ENCODE measurements around the gene PAPPA2.
"Not testable (repeated sequence)": the region's sequence is repeated elsewhere in the genome, so short reads cannot be mapped to it uniquely, and the experiment has no call there.

PAPPA2 gene

GRCh38 chr1:176551146-176551545, 88.2 kb downstream of the PAPPA2 start:
- DNase-seq (ENCODE audit: low read depth in 1 of 2, low spot score in 1 of 2): no peak

DNA sequence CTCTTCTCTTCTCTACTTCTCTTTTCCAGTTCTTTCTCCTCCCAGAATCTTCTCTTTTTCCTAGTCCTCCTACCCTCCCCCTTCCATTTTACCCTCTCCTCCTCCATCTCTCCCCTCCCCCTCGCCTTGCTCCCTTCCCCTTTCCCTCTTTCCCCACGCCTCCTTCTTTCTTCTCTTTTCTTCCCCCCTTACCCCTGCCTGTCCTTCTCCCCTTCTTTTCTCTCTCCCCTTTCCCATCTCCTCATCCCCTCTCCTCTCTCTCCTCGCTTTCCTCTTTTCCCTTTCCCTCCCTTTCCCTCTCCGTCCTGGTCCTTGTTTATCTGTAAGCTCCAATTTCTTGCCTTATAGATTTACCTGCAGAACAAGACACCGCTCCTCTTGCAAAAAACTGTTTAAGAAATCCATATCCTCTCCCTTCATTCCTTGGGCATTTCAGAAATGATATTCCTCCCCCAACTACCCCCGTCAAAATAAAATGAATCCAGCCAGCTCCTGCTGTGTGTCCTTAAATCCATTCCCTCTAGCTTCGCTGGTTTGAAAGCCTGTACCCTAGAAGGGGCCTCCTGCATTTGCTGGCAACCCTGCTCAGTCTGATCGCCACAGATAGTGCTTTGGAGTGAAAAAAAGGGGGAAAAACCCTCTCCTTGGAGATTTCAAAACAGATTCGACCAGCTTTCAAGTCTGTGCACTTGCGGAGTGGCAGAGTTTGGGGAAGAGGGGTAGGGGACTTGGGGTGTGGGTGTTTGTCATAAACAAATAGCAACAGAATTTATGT, 89.4 kb downstream of the PAPPA2 start:
- DNase-seq (ENCODE audit: low read depth in 1 of 2, low spot score in 1 of 2): no peak

GRCh38 chr1:176552999-176553398, 90.0 kb downstream of the PAPPA2 start:
- DNase-seq (ENCODE audit: low read depth in 1 of 2, low spot score in 1 of 2): no peak

- no peak for DNase-seq (ENCODE audit: low read depth in 1 of 2, low spot score in 1 of 2)
These were observed 93.3 kb downstream of the PAPPA2 start for GRCh38 chr1:176556288-176556687.

DNA sequence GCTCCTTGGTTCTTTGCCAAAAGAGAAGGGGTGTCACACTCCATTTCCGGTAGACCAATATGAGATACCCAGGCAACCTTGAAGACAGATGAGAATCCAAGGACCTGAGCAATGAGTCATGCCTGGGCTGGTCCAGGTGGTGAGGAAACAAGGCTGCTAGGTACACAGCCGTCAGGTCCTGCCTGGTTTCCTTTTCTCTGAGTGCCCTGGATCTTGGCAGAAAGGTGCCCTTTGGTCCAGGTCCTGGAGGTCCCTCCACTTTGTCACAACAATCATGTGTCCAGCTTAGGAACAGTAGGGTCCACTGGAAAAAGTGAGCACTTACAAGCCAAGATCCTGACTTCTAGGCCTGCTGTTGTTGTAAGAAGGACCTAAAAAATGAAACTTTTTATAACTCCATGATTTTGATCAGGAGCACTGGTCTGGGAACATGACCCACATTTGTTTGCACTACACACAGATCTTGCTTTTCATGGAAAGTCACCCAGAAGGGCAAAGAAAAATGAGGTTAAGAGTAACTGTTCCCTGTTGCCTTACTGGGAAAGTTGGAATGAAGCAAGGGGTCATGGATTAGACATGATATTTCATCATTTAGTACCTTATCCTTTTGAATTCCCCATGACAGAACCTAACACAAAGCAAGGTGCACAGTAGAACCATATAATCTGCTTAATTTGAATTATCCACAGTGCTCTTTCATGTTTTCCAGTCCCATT, 94.7 kb downstream of the PAPPA2 start:
- no peak for DNase-seq (ENCODE audit: low read depth in 1 of 2, low spot score in 1 of 2)

DNA sequence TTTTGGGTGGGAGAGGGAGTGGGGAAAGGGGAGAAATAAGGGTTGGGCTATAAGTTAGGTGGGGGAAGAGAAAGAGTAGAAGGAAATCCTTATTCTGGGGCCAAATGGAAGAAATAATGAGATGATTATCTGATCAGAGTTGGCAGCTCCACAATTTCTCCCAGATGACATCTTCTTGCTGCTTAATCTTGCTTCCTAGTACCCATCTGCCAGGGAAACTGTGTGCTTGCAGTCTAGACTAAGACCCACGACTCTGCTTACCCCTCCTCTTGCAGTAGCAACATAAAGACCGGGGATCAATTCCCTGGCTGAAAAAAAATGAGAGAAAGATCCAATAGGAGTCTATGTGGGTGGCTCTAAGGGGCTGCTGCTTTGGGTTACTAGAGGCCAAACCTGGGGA, 95.6 kb downstream of the PAPPA2 start:
- no peak for DNase-seq (ENCODE audit: low read depth in 1 of 2, low spot score in 1 of 2)

- no peak for DNase-seq (ENCODE audit: low read depth in 1 of 2, low spot score in 1 of 2)
These were observed 96.5 kb downstream of the PAPPA2 start for GRCh38 chr1:176559474-176559873.

GRCh38 chr1:176559878-176560277, 96.9 kb downstream of the PAPPA2 start:
- no peak for DNase-seq (ENCODE audit: low read depth in 1 of 2, low spot score in 1 of 2)

DNA sequence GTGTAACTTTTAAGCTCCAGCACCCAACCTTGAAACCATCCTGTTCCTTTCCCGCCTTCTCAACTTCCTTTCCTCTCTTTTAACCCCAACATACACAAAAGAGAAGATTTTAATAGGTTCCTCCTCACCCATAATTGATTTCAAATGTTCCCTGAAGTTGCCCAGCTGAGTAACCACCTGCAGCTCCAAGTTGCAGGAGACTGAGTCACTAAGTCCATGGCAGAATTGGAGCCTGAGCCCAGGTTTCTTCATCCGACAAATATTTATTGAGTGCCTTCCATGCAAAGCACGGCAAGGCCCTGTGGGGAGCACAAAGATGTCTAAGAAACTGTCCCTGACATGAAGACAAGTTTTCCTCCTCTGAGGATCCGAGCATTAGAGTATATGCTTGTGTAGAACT, 97.7 kb downstream of the PAPPA2 start:
- DNase-seq (ENCODE audit: low read depth in 1 of 2, low spot score in 1 of 2): no peak

DNA sequence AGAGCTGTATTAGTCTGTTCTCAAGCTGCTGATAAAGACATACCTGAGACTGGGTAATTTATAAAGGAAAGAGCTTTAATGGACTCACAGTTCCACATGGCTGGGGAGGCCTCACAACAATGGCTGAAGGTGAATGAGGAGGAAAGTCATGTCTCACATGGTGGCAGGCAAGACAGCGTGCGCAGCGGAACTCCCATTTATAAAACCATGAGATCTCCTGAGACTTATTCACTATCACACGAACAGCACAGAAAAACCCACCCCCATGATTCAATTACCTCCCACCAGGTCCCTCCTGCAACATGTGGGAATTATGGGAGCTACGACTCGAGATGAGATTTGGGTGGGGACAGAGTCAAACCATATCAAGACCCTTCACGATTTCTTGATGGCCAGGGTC, 98.8 kb downstream of the PAPPA2 start:
- DNase-seq (ENCODE audit: low read depth in 1 of 2, low spot score in 1 of 2): not testable (repeated sequence)

DNA sequence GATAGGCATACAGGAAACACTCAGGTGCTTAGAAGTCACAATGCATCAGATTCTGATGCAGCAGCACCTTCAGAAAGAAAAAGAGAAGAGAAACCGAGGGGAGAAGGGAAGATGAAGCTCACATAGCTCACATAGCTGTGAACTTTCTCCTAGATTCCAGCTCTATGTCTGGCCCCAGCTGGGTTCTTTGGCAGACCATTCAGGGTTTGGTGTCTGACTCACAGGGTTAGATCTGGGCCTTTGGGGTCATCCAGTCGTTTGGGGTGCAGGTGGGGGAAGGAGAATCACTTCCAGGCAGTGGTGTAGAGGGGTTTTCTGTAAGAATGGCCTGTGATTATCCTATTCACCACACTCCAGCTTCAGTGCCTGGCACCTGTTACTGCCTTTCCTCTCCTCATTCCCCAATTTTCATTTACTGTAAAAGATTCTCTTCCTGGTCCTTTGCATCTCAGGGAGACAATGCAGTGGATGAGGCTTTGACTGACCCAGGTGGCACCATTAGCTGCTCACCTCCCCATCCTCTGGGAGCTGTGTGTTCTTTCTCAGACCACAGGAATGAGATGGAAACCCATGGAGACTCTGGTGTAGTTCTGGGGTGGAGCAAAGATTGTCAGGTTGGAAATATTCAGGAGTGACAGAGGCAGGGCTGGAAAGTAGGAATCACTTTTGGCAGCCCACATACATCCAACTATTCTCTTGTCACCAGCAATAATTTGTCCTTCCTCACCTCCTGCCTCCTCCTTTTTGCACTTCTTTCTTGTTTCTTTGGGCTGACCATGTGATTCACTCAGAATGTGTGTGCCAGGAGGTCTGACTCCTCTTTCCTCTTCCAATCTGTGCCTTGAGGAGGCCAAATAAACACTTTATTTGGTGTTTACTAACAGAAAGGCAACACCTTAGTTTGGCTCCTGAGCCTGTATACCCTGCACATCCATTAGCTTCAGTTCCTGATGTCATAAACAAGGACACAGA, 103.3 kb downstream of the PAPPA2 start:
- no peak for DNase-seq (ENCODE audit: low read depth in 1 of 2, low spot score in 1 of 2)

DNA sequence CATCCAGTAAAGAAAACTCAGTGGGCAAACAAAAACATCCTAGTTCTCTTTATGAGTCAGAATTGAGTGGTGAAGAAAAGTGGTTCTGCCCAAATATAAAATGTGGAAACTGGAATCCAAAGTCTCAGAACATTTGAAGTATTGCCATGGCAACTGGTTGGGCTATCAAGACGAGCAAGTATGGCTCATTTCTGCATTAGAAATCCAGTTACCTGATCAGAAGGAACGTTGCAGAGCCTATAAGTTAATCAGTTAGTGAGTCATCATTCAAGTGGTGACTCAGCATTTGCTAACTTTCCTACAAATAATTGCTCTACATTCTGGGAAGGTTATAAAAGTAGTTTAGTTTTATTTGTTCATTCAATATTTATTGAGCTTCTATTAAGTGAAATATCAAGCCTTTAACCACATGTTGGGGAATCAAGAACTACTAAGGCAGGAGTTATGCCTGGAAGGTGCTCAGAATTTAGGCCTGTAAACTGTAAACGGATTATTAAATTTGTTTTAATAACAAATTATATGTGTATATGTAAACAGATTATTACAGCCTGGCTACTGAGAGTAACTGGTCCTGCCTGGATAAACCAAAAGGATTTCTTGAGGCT, 104.3 kb downstream of the PAPPA2 start:
- no peak for DNase-seq (ENCODE audit: low read depth in 1 of 2, low spot score in 1 of 2)

GRCh38 chr1:176568185-176568584, 105.2 kb downstream of the PAPPA2 start:
- DNase-seq (ENCODE audit: low read depth in 1 of 2, low spot score in 1 of 2): no peak

DNA sequence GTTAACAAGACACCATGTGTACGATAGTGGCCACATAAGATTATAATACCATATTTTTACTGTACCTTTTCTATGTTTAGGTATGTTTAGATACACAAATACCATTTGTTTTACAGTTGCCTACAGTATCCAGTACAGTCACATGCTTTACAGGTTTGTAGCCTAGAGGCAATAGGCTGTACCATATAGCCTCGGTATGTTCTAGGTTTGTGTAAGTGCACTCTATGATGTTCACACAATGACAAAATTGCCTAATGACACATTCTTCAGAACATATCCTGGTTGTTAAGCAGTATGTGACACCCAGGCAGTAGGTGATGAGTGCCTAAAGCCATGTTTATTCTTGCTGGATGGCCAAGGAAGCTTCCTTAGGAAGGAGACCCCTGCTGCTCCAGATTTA, 111.8 kb downstream of the PAPPA2 start:
- DNase-seq (ENCODE audit: low read depth in 1 of 2, low spot score in 1 of 2): no peak

DNA sequence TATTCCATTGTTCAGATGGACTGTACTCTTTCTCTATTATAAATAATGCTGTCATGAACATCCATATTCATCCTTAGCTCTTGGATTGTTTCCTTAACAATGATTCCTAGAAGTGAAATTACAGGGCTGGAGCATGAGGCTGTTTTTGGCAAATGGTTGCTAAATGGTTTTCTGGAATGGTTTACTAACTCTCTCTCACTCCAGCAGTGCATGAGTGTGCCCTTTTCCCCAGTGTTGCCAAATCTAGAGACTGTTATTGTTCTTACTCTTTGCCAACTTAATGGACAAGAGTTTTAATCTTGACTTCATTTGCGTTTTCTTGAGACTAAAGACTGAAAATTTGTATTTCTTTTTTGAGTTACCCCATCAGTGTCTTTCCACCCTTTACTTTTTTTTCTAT, 113.0 kb downstream of the PAPPA2 start:
- no peak for DNase-seq (ENCODE audit: low read depth in 1 of 2, low spot score in 1 of 2)

DNA sequence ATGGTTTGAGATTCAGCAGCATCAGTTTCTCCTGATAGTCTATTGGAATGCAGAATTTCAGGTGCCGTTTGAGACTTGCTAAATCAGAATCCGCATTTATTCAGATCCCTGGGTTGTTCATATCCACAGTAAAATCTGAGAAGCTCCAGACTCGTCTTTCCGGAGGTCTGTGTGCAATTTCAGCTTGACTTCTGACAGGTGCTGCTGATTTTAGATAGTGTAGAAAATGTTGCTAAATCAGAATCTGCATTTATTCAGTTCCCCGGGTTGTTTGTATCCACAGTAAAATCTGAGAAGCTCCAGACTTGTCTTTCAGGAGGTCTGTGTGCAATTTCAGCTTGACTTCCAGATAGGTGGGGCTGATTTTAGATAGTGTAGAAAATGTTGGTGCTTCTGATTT, 113.7 kb downstream of the PAPPA2 start:
- no peak for DNase-seq (ENCODE audit: low read depth in 1 of 2, low spot score in 1 of 2)

DNA sequence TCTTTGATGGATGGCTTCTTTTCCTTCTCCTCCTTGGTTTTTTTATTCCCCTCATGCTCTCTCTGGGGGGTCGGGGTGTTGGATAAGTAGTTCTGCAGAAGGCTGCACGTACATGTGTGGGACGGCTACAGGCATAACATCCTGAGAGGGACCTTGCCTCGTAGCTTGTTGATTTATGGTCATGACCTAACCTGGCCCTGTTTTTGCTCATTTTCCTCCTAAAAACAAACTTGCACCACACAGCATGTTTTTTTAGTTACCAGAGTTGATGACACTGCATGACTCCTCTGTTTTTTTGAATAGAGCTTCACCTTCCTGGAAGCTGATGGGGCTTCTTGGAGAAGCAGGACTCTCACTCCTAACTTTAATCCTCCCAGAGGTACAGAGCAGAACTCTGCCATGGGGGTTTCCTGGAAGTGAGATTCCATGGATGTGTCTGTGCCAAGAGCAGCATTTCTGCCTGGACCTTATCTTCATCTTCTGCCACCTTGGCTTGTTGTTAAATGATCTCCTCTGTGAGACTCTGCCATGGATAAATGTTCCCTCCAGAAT, 114.7 kb downstream of the PAPPA2 start:
- no peak for DNase-seq (ENCODE audit: low read depth in 1 of 2, low spot score in 1 of 2)

- DNase-seq (ENCODE audit: low read depth in 1 of 2, low spot score in 1 of 2): no peak
These were observed 116.1 kb downstream of the PAPPA2 start for GRCh38 chr1:176579087-176579486.

GRCh38 chr1:176595217-176595616, 132.2 kb downstream of the PAPPA2 start:
- DNase-seq (ENCODE audit: low read depth in 1 of 2, low spot score in 1 of 2): no peak

- no peak for DNase-seq (ENCODE audit: low read depth in 1 of 2, low spot score in 1 of 2)
These were observed 138.4 kb downstream of the PAPPA2 start for GRCh38 chr1:176601348-176601747.

All from activated T-helper 1 cell treated with anti-CD3 and anti-CD28 coated beads, Interleukin-2, amount 50 U/mL, for 16 hours (primary cell).